DMS153 treated with DMSO at 0.1 percent for 48 hours (cell line): Measurements from ENCODE around the gene C20orf144.
A peak's percentile ranks its signal among the peaks of the same experiment; 100 is the strongest.

Source experiments
- DNase-seq: peaks from one replicate; lab custom pipeline; 2025; ENCODE audit not compliant: unreplicated experiment; lab: John Stamatoyannopoulos, UW

Gene C20orf144

DNA sequence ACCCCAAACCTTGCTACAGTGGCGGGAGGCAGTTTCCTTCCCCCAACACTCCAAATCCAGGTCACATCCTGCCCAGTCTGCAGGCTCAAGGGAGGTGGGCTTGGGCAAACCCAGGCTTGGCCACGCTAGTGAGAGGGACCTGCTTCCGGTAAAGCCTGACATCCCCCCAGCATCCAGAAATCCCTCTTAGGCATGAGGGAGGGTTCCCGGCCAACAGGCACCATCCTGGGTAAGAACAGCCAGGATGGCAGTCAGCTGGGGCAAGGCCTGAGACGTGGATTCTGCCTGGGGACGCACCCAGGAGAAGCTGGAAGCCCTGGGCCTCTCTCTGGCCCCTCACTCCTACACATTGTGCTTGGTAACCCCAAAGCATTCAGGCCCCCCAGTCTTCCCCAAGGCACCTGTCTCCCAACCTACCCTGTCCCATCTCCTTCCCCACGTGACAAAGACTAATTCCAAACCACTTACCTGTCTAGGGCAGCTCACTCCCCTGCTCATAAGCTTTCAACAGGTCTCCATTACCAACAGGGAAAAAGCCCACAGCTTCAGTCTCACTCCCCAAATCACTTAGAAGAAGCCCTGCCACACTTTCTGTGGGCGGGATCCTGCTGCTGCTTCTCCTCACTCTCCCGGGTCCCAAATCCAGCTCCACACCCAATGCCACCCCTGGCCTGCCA lies 2.1 kb downstream of the C20orf144 start:
- DNase-seq, result no peak

DNA sequence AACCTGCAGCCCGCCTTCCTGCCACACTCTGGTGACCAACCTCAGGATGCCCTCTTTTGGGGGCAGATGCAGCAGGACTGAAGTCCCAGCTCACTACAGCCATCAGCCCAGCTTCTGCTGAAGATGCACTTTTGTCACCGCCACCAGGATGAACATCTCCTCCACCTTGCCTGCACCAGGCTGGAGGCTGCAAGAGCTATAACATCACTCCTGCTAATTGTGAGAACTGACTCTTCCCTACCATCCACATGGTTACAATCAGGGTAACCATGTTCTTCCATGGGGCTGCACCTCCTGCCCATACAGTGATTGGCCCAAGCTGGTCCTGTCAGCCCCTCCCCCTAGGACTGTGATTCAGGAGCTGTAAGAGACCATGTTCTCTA lies 2.6 kb downstream of the C20orf144 start:
- no peak for DNase-seq

DNA sequence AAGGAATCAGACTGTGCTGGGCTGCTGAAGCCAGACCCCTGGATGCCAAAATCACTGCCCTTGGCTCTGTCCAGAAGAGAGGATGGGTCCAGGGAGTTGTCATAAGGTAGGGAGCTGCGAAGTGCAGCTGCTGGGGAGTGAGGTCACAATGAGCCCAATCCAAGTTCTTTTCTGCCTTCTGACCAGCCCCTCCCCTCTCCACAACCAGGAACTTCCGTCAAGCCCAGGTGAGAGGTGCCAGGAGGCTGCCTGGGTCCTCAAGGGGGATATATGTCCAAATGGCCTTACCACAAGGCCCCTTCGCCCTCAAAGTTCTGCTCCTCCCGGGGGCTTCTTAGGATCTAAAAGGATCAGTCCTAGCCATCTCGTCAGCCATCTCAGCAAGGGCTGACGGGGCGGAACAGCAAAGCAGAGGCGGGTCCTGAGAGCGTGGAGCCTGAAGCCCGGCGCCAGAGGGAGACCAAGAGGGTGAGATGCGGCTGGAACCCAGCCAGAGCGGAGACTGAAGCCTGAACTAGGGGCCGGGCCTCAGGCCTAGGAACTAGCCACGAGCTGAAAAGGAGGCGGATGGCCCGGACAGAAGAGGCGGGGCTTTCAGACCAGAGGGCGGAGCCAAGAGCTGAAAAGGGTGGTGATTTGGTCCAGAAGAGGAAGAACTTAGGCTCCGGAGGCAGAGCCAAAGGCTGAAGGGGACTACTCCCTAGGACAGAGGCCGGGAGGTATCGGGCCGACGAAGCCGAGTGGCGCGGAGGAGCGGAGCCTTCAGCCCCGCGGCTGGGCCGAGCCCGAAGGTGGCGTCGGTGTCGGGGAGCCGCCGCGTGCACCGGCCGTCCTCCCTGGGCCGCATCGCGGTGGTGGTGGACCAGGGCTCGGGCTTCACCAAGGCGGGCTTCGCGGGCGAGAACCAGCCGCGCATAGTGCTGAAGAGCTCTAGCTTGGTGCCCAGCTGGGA lies 4.4 kb downstream of the C20orf144 start, which contains the start of gene ACTL10:
Gene ACTL10 (plus strand): TSS at position 651 of the 952 bp plus-strand sequence. CDS start 555 bp downstream, outside the sequence.
- peak; percentile 97 for DNase-seq

DNA sequence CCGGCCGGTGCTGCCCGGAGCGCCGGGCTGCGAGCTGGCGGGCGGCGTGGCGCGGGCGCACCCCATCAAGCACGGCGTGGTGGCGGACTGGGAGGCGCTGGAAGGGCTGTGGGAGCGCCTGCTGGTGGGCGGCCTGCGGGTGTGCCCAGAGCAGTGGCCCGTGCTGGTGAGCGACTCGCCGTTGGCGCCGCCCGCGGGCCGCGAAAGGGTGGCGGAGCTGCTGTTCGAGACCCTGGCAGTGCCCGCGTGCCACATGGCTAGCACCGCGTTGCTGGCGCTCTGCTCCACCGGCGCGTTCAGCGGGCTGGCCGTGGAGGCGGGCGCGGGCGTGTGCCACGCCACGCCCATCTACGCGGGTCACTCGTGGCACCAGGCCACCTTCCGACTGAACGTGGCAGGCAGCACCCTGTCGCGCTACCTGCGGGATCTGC lies 5.1 kb downstream of the C20orf144 start:
- DNase-seq, result no peak

DNA sequence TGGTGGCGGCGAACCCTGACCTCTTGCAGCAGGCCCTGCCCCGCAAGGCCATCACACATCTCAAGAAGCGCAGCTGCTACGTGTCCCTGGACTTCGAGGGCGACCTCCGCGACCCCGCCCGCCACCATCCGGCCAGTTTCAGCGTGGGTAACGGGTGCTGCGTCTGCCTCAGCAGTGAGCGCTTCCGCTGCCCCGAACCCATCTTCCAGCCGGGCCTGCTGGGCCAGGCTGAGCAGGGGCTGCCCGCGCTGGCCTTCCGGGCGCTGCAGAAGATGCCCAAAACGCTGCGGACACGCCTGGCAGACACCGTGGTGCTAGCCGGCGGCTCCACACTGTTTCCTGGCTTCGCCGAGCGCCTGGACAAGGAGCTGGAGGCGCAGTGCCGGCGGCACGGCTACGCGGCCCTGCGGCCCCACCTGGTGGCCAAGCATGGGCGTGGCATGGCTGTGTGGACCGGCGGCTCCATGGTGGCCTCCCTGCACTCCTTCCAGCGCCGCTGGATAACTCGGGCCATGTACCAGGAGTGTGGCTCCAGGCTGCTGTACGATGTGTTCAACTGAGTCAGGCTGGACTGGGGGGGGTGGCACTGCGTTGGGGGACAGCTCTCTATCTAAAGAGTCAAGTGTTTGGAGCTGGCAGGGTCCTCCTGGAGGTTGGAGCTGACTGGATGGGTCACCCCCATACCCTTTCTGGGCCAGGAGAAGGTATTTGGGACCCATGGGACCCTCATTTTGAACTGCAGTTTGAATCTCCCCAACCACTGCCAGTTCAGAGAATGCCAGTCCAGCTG lies 5.7 kb downstream of the C20orf144 start:
- DNase-seq, result peak; percentile 32

DNA sequence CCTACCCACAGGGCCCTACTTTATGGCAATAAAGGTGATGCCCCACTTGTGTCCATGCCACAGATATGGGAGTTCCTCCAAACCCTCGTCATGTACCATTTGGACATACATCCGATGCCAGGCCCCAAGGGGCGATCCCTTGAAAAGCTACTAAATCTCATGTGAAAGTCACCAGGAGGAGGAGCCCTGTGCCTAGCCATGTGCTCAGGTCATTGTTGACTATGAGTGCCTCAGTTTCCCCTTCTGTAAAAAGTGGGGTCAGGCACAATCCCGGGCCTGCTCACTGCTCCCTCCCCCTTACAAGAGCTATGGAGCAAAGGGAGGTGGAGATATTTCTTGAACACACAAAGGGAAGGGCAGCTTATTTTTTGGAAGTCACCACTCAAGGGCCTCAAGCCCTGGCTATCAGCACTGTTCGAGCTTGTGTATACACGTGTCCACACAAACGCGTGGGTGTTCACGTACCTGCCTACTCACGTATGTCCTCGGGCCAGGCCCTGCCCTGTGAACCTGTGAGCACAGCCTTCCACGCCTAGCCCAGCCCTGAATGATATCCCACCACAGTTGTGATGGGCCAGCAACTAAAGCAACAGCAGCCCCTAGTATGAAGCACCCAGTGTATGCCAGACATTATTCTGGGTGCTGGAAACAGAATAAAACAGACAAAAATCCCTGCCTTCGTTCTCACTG lies 6.5 kb downstream of the C20orf144 start:
- DNase-seq, result no peak

DNA sequence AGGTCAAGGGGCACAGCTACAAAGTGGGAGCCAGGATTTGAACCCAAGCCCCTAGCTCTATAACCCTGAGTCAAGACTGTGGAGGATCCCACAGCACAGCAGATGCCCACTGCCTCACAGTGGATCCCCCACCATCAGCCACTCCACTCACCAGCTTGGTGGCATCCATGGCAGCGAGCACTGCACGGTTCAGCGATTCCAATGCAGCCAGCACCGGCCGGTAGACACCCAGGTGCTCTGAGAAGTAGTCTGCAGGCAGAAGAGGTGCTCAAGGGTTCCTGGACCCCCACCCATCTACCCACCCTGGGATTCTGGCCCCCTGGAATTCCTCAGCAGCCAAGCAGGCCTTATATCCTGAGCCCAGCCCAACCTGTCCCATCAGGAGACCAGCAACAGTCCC lies 7.1 kb downstream of the C20orf144 start:
- DNase-seq, result no peak

DNA sequence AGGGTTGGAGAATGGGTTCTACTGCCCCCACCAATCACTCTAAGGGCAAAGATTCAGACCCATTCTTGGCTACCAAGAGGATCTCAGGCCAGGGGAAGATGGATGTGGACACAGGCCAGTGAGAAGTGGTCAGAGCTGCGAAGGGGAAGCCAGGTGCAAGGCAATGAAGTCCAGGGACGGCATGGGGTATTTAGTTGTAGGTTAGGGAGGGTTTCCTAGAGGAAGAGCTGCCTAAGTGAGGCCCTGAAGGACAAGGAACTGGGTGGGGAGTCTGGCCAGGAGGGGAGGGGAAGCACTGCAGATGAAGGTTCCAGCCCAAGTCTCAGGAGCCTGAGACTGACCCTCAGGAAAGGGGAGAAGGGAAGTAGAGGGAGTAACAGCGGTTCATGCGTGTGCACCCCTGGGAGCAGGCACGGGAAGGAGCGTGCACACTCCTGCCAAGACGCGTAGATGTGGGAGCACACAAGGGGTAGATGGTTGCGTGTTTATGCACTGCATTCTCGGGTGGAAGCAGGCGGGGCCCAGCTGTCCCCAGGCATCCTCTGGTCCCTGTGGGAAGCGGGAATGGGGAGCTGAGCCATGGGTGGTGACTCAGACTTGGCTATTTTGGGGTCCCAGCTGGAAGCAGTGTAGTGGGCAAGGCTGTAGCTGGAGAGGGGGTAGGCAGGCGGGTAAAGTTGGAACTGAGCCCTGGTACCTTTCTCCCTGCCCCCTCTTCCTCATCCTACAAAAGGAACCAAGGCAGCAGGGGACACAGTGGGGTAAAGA lies 7.9 kb downstream of the C20orf144 start:
- no peak for DNase-seq

DNA sequence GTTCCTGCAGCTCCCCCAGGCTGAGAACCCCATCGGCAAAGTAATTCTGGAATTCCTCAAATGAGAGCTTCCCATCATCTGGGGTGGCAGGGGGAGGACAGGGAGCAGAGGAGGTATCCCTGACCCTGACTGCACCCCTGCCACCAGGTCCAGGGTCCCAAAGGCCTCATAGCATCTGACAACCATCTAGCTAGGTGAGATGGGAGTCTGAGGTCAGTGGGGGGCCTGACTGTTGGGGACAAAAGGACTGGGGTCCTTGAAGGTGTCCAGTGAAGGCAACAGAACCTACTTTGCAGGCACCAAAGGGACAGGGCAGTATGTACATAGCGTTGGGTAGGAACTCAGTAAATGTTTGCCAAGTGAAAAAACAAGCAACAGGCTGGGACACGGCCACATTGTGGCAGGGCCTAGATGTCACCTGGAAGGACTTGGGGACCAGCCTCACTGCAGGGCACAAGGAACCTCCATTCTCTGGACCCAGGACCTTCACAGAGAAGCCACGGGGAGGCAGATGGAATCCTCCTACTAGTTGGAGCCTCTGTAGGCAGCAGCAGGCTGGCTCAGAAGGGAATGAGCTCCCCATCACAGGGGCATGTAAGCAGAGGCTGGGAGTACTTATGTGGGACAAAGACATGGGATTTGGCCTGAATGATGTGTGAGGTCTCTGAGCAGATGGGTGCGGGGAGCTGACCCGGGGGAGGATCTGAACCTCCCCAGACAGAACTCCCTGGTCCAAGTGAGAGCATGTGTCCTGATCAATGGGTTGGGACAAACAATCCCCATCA lies 8.8 kb downstream of the C20orf144 start:
- DNase-seq, result no peak

DNA sequence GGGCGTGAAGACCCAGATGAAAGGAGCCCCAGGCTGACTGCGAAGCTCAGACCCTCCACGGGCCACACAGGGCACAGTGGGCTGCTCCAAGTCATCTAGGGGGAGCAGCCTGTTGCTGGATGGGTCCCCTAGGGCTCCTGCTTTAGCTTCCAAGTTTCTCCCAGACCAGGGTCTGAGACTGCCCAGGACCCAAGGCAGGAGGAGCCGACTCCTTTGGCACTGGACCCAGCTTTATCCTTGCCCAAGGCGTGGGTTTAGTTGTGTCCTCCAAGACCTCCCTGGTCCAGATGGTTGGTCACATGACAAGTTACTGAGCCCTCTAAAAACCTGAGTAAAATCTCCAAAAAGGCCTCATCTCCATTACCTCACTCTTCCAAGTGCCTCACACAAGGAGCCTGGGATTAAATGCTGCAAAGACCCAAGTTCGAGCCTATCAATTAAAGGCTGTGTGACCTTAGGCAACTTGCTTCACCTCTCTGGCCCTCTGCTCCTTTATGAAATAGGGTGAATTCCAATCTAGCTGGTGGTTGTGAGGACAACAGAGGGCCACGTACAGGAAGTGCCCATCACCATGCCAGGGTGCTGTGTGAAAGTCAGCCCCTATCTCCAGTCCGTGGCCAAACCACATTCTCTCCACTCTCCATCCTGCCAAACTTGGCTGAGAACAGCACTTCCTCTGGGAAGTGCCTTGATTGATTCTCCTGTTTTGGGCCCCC lies 9.6 kb downstream of the C20orf144 start:
- no peak for DNase-seq

DNA sequence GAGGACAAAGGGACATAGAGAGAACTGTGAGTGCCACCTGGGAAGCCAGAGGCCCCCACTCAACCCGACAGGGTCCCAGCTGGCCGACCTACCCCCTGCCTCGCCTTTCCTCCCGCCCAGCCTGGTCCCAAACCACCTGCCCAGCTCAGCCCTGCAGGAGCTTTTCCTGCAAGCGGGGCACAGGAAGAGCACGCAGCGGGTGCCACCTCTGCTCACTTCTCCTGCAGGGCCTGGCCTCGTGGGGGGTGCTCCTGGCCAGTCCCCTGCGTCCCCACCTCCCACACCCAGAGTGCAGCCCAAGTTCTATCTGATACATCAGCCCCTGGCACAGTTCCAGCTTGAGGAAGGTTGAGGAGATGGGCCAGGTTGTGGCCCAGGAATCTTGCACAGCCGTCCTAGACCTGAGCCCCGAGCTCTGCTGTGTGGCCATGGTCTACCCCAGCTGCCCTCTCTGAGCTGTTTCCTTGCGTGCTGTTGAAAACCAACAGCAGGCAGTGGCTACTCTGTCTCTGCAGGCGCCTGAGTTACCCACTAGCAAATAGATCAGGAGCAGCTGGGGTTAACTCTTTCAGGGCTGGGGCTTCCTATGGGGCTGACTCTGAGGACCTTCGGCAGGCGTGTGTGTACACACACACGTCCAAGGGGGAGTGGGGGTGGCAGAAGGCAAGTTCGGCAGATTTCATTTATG lies 10.4 kb downstream of the C20orf144 start:
- no peak for DNase-seq

DNA sequence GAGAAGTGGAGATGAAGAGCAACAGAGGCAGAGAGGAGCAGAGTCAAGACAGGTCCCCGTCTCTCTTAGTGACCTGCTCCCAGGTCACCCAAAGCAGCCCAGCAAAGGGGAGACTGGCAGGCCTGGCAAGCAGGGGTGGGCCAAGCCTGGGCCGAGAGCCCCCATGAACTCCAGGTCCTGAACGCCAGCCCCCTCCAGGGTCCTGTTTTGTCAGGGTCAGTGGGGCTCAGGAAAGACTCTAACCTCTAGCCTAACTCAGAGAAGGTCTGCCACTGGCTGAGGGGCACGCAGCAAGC lies 10.9 kb downstream of the C20orf144 start:
- no peak for DNase-seq

DNA sequence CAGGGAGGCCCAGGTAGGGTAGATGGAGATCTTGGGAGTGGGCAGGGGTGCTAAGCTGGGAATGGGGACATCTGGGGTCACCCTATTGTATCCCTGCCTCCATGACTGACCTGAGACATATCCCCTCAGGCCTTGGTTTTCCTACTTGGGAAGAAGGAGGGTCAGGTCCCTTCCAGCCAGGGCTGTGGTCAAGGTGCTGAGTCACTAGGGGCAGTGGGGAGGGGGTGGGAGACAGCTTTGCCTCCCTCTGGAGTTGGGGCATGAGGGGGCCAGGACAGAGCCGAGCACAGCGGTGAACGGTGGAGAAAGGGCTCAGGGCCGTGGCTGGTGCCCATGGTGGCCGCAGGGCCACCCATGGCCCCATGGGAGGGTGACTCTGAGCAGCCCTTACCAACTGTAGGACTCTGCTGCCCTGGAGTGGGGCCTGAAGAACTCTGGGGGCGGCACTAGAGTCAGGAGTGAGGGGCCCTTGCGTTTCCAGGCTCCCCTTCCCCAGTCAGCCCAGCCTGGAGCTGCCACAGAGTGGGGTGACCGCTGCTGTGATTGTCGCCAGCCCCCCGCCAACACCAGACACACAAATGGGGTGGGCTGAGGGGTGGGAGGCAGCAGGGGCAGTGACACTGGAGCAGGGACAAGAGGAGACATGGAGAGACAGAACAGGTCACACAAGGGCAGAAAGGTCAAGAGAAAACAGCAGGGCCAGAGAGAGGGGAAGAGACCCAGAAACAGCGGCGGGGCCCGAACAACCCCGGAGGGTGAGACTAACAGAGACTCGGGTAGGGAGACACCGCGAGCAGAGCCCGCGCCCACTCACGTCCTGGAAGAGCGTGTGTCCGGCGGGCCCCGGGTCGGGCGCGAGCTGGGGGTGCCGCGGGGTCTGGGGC lies 11.5 kb downstream of the C20orf144 start:
- no peak for DNase-seq

DNA sequence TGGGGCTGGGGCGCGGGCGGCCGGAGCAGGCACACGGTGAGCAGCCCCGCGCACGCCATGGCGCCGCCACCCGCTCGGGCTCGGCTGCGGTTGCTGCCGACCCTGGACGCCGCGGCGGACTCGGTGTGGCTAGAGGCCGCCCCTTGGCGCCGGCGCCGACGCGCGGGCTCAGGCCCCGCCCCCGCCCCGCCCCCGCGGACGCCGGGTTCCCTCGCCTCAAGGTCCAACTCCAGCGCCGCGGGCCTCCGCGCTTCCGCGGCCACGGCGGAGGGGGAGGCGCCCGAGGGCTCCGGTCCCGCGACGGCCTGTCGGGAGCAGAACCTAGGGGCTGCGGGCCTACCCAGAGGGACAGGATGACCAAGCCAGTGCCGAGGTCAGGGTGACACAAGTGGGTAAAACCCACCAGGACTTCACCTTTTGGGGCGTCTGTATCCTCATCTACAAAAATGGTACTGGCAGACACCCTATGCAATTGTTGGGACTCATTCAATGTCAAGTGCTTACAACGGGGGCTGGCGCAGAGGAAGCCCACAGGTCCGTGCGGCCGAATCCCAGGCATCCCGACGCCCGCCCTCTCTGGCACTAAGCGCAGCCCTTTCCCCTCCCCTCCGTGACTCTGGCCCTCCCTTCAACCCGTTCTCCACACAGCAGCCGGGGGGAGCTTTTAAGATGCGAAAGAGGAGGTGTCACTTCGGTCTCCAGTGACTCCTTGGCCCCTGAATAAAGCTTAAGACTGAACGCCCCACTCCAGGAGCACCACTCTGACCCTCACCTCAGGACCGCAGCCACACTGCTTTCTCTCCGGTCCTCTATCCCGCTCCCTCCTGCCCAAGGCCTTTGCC lies 12.4 kb downstream of the C20orf144 start, which contains the start of gene NECAB3:
Gene NECAB3 (minus strand): TSS at position 135 of the 842 bp plus-strand sequence. CDS start 76 bp downstream, at position 59.
- peak; percentile 46 for DNase-seq

DNA sequence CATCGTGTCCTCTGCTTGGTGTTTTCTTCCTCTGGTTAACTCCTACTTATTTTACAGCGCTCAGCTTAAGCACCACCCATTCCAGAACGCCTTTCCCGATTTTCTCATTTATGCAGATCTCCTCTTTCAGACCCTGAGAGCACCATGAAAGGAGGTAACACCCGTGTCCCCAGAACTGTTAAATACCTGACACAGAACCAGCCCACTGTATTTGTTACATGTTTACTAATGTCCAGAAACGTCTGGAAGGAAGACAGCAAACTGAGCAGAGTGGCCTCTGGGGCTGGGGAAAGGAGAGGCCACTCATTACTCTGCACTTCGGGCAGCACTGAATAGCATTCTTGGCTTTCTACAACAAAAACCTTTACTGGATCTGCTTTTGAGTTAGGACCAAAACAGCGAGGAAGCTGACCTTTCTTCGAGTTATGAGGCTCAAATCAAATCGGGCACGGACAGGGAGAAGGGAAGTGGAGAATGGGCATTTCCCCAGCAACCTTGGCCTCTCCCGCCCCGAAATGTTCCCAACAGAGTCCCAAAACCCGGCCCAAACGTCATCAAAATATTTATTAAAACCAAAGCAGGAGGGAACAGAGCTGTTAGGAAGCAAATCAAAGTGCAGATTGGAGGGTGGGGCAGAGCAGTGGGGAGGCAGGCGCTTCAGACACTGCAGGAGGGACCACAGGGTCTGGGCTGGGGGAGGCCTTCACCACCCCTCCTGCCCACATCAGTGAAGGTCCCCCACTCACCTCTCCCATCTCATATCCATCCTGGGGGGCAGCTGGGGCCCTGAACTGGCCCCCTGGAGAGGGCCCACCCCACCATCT lies 13.2 kb downstream of the C20orf144 start:
- peak; percentile 40 for DNase-seq
